NCI-H2196 (cell line): ENCODE measurements around the gene C22orf31.

Experiments used
- DNase-seq: peaks from one replicate; lab custom pipeline; 2025; ENCODE audit not compliant: unreplicated experiment; lab: John Stamatoyannopoulos, UW

C22orf31 gene

GRCh38 chr22:29030016-29030617, 31.5 kb downstream of the C22orf31 start:
- no peak for DNase-seq

DNA sequence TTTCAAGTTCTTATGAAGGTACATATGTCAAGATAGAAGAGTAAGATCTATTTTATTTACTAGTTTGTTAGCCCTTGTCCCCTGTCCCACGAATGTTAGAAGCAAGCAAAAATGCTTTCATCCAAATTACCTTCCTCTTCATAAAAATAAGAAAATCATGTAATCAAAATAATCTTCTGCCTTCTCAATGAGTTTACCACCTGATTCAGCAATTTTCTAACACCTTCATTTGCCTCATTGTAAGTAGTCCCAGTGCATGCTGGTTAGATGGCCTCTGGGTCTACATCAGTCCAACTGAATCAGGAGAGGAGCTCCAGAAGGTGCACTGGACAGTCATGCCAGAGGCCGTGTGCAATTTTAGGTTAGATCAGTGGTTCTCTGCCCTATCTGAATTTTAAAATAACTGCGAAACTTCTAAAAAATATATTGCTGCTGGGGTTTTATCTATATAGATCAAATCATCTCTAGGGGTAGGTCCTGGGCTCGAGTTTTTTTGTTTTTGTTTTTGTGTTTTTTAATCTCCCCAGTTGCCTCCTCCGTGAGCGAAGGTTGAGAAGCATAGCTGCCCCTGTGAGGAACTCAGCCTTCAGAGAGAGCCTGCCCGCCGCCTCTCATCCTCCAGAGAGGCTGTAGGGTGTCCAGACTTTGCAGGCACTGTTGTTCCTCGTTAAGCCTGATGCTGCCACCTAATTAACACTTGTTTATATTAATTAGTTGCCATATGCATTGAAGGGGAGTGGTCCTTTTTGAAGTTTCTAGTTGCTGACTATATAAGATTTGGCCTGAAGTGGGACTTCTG, 32.2 kb downstream of the C22orf31 start:
- DNase-seq, result no peak

GRCh38 chr22:29028468-29028867, 33.2 kb downstream of the C22orf31 start:
- no peak for DNase-seq

DNA sequence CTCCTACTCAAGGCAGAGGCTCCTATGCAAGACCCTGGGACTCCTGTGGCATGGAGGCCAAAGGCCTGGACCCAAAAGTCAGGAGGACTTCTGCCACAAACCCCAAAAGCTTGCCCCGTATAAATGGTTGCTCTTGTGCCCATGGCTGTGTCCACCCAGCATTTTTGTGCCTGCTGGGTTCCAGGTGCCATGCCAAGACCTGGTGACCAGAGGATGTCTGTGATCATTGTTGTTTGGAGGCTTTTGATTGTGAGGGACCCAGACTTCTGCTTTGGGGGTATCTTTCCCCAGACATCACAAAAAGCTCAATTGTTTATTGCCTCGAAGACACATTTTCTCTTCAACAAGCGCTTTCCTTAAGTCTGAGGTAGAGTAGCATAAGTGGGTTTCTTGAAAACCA, 35.1 kb downstream of the C22orf31 start:
- DNase-seq, result no peak

- DNase-seq, result no peak
These were observed 38.3 kb downstream of the C22orf31 start for GRCh38 chr22:29023172-29023796.

DNA sequence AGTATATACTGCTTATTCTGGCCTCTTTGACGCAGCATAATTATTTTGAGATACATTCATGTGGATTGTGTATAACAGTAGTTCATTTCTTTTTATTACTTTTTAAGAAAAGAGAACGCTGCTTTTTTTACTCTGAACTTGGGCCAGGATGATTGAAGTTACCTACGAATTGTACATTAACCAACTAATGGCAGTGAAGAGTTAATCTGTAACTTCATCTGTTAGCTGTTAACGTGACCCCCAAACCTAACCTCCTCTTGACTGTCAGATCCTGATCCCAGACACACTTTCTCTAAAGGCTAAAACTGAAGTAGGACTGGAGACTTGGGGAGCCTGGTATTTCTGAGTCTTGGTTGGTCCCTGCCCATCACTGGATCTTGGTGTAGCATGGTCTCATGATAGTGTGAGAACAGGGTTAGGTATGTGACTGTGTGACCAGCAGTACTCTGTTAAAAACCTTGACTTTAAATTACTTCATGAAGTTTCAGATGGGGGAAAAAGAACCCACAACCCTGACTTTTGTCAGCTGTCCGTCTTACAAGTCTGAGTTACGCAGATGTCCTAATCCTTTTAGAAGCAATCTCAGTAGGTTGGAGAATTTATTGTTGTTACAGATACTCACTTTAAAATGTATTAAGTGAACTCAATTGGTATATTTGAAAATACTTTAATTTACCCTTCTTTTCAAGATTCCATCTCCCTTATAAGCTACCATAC, 39.4 kb downstream of the C22orf31 start:
- DNase-seq, result no peak

DNA sequence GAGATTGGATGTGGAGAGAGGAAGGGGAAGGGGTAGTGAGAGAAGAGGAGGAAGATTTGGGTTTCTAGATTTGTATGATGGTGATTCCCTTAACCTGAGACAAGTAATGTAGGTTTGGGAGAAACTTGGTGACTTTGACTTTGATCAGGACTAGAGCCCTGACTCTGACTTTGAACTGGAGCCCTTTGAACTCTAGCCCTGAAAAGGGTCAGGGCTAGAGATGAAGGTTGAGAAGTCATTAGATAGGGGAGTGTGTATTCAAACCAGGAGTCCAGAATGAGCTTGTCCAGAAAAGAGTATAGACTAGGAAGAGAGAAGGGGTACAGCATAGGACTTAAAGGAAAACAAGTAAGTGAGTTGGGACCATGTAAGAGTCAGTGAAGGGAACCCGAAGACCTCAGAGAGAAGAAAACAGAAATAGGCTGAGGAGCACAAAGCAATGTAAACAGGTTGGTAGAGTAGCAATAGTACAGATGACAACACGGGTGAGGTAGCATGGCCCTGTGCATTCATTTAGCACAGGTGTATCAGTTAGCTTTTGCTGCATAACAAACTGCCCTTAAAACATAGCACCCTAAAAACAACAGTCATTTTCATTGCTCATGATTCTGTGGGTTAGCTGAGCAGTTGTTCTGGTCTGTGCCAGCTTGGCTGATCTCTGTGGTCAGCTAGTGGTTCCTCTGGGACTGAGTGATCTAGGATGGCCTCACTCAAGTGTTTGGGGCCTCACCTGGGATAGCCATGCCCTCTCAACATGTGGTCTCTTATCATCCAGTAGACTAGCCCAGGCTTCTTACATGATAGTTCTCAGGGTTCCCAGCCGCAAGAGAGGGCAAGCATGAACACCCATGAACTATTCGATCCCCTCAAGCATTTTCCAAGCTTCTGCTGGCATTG, 43.1 kb downstream of the C22orf31 start:
- no peak for DNase-seq

- DNase-seq, result no peak
These were observed 45.3 kb downstream of the C22orf31 start for GRCh38 chr22:29016067-29016938.

DNA sequence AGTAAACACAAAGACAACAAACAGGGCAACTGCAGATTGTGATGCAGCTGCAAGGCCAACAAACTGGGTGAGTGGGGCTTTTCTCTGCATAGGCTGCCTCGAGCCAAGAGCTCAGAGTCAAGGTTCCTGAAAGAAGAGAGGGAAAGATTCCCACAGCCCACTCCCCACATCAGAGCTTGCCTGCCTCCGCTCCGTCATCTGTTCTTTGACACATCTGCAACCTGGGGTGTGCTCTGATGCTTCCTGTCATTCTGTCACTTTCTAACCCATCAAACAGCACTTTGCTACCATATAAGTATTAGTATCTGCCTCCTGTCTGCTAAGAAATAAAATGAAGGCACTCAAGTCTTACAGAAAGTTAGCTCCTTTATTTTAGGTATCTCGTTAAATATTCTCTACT, 46.9 kb downstream of the C22orf31 start:
- no peak for DNase-seq

DNA sequence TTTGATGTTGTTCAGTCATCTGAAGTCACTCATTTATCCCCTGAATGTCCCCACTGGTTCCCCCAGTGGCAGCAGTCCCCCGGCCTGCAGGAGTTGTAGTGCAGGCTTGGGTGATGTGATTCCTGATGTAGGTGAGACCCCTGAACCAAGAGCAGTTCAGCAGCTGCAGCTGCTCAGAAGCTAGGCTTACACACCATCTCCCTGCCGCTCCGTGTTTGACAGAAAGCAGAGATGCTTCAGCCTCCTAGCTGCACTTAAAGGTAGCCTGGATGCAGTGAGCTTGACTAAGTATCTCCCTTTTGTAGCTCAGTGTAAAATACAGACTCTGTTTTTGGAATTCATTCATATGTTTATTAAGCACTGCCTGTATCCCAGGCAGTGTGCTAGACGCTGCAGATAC, 47.3 kb downstream of the C22orf31 start:
- DNase-seq, result no peak

DNA sequence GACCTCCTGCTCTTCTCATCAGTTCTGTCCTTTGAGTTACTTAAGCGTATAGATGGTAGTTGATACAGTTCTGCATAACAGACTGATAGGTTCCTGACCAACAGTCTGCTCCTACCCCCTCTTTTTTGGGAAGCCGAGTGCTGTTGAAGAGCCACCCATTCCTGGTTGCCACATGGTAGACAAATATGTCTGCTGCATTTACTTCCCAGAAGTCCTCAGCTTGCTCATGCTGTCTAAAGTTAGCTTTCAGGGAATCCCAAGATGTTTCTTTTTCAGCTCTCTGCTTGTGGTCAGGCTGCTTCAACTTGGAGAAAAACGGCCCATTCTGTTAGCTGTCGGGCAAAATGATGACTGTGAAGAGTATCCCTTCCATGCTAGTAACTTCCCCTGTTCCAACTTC, 48.7 kb downstream of the C22orf31 start:
- DNase-seq, result no peak

DNA sequence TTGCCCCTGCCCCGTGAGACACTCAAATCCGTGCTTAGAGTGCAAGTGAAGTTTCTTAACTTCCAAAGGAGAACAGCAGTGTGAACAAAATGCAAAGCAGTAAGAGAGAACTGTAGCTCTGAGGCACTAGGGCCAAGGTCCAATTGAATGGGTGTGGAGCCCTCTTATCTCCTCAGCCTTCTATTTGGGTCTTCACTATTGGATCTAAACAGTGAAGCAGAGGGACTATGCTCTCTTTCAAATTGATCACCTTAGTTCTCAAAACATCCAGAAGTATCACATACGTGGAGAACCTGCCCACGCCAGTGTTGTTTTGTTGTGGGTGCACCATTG, 49.6 kb downstream of the C22orf31 start:
- no peak for DNase-seq

GRCh38 chr22:29011240-29012100, 50.2 kb downstream of the C22orf31 start:
- DNase-seq, result no peak

DNA sequence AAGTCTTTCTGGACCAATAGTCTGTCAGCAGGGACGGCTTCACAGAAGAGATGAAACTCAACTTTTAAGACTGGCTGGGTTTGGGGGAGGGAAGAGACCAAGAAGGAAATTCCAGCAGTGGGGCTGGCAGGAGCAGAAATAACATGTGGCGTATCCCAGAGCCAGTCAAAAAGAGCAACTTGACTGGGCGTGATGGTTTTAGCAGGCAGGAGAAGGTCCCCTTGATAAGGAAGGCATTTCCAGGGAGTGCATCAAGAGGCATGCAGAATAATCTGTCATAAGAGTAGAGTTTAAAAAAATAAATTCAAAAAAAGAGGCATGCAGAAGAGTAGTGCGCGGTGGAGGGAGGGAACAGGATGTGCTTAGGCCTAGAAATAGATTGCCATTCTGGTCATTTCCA, 52.5 kb downstream of the C22orf31 start:
- DNase-seq, result no peak
